LHCN-M2 (cell line): ENCODE results near the gene ASCC2. TPM values are rescaled to one million over a fixed set of nuclear protein-coding genes. Genes with fewer than 3 reads are reported as not detected.
"Not testable (repeated sequence)": the region's sequence is repeated elsewhere in the genome, so short reads cannot be mapped to it uniquely, and the experiment has no call there.

Experiments used
- DNase-seq: peaks from one replicate; pipeline ENCODE4 v3.0.0-alpha.2; 2012; ENCODE audit warnings: low read depth
- polyA plus RNA-seq: library from polyadenylated mRNA; unstranded; fragments of >200 nt; gene quantifications from one replicate; pipeline ENCODE4 v1.2.1, GENCODE V29; 2012; ENCODE audit warnings: missing spikeins
- total RNA-seq: library from RNA; depleted of rRNA; stranded (reverse); fragments of >200 nt; gene quantifications from 2 replicates; pipeline ENCODE4 v1.2.3, GENCODE V29; 2014; rRNA removed

Gene ASCC2
- 36.0 and 36.9 TPM in 2 replicates for total RNA-seq
- 54.4 TPM for polyA plus RNA-seq

GRCh38 chr22:29837741-29838598, at the start of gene ASCC2:
Gene ASCC2, minus strand, starts transcription at chr22:29838274. Its CDS starts 5,949 bp downstream, at chr22:29832325.
- DNase-seq = peak; percentile 95

DNA sequence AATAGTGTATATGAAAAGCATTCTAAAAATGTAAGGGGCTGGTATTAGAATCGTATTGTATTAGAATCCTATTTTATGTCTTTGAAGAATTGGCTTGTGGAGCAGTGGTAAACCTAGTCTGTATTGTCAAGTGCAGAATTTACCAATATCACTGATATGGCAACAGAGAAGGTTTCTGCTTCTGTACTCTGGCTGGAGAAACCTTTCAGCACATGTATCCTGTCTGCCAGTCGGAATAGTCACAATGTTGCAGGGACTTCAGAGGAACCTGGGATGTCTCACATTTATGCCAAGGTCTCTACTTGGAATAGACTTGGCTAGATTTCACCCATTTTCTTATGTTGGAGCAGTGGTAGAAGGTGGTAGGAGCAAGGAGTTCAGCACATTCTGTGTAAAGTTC, 49.3 kb upstream of the ASCC2 start:
- DNase-seq = no peak

DNA sequence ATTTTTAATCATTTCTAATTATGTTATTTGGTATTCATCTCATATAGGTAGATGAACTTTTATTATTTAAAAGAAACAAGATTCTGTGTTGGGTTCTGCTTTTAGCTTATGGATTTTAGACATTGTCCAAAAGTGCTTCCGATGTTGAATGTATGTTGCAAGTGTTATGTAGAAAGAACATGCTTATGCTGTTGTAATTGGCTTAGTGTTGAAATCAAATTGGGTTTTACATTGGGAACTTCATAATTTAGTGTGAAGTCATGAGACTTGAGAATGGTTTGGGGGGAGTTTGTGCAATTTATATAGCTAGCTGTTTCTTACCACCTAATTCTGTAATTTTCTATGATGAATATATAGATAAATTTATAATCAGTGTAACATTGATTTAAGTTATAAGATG, 48.5 kb upstream of the ASCC2 start:
- no peak for DNase-seq

- no peak for DNase-seq
These were observed 47.5 kb upstream of the ASCC2 start for GRCh38 chr22:29885610-29886009.

DNA sequence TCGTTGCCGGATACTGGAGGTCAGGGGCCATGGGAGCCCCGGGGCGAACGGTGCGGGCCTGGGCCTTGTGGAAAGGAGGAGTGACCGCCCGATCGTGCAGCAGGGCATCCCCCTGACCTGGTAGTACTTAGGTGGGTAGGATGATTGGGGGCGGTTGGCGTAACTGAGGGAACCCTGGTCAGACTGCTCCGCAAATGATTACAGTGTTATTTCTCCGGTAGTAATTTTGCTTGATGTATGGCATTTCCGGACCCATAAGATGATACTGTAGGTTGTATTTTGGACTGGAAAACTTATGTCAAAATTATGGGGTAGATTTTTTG, 45.7 kb upstream of the ASCC2 start:
- DNase-seq = no peak

GRCh38 chr22:29883045-29883774, 45.1 kb upstream of the ASCC2 start, which contains the start of gene MTMR3:
Gene MTMR3, plus strand, starts transcription at chr22:29883174. Its CDS starts 87,886 bp downstream, at chr22:29971060.
- peak; percentile 87 for DNase-seq

- no peak for DNase-seq
These were observed 44.6 kb upstream of the ASCC2 start for GRCh38 chr22:29882716-29883044.

DNA sequence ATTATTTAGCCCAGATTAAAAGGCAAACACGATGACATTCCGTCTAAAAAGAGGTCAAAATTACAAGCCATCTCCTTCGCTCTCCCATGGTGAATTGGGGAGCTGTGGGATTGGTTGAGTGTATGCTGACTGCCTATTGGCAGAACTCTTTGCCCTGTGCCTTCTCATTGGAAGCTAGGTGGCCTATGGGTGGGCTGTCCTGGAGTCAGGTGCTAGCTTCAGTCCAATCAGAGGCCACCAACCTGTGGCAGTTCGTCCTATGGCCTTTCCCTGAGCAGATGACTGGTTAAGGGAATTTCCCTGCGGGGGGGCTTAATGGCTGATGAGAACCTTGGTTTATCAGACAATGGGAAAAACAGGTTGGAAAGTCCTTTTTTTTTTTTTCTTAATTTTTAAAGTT, 41.7 kb upstream of the ASCC2 start:
- peak; percentile 10 for DNase-seq

DNA sequence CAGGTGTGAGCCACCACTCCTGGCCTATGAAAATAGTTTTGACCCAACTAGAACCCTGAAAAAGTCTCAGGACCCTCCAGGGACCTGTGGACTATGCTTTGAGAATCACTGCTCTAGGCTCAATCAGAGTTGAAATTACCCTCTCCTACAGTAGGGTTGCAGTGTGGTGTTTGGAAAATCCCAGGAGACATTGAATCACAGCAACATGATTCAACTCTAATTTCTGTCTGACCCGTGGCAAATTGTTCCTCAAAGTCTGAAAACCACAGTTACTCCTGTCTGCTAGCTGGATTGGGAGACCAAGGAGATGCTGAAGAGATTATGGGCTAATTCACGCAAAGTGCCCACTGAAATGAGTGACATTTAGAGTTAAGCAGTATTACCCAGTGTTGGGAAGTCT, 39.5 kb upstream of the ASCC2 start:
- peak; percentile 81 for DNase-seq

- DNase-seq = peak; percentile 30
These were observed 35.9 kb upstream of the ASCC2 start for GRCh38 chr22:29873943-29874342.

GRCh38 chr22:29872989-29873388, 34.9 kb upstream of the ASCC2 start:
- no peak for DNase-seq

GRCh38 chr22:29872144-29872893, 34.2 kb upstream of the ASCC2 start:
- DNase-seq = no peak

DNA sequence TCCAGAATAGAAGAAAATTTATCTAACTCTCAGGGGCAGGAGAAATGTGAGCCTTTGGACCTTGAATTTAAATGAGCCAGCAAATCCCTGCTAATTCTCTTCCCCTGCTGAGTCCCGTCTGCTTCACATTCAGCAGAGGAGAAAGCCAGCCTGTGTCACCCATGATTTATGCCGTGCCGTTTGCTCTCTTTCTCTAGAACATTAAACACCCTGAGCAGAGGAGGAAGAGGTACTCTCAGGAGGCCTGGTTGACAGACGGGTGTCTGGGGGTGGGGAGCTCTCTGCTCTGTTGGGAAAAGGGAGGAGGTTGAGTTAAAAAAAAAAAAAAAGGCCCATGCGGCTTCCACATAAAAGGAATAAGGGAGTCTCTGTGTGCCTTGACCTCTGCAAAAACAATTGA, 33.6 kb upstream of the ASCC2 start:
- DNase-seq = no peak

DNA sequence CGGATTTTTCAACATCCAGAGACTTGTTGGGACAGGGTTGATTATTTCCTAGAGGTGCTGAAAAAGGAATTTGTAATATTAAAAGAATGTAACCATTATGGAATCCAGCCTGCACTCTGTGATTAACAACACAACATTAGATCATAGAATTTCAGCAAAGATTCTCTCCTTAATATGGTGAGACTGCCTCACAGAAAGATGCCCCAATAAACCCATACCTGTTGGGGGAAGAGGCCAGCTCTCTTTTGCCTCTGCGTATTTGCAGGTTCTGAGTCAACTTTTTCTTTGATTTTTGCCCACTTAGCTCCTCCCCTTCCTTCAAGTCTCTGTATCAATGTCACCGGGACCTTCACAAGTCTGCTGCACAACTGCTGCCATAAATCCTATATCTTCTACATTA, 32.5 kb upstream of the ASCC2 start:
- DNase-seq = no peak

- no peak for DNase-seq
These were observed 29.8 kb upstream of the ASCC2 start for GRCh38 chr22:29867851-29868250.

DNA sequence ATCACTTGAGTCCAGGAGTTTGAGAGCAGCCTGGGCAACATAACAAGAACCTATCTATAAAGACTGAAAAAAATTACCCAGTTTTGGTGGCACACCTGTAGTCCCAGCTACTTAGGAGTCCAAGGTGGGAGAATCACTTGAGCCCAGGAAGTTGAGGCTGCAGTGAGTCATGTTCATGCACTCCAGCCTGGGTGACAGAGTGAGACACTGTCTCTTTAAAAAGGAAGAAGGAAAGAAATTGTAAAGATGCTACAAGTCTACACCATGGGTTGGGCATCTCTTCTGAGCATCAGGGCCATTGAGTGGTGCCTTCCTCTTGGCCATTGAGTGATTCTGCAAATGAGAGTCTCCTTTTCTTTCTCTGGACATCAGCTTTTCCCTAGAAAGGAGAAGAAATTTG, 29.2 kb upstream of the ASCC2 start:
- no peak for DNase-seq

- DNase-seq = not testable (repeated sequence)
These were observed 27.5 kb upstream of the ASCC2 start for GRCh38 chr22:29865572-29865971.

GRCh38 chr22:29861672-29862297, 23.7 kb upstream of the ASCC2 start:
- DNase-seq = no peak

DNA sequence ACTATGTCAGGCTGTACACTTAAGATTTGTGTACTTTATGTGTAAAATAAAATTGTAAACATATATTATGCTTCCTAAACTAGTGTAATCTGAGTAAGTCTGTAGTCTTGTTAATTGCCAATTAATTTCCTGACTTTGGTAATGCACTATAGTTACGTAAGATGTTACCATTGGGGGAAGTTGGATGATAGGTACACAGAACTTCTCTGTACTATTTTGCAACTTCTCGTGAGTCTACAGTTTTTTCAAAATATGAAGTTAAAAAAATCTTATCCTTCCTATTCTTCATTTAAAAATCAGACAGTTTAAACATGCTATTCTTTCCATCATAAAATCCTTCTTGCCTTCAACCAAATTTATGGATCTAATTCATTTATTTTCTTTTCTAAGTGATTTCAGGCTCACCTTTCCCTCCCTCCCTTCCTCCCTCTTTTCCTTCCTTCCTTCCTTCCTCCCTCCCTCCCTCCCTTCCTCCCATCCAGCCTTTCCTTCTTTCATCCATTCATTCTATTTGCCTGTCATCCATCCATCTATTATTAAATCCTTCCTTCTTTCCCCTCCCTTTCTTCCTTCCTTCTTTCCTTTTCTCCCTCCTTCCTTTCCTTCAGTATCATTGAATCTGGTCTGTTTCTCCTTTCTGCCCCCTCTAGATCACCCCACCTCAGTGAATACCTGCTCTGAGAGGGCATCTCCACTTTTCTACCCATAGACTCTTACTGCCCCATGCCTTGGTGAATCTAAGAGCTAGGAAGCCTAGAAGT, 22.1 kb upstream of the ASCC2 start:
- no peak for DNase-seq

DNA sequence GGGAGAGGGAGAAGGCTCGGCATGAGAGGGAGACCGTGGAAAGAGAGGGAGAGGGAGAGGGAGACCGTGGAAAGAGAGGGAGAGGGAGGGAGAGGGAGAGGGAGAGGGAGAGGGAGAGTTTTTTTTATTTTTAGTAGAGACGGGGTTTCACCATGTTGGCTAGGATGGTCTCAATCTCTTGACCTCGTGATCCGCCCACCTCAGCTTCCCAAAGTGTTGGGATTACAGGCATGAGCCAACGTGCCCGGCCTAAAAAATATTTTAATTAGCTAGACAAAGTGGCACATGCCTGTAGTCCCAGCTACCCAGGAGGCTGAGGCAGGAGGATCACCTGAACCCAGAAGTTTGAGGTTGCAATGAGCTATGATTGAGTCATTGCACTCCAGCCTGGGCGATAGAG, 21.0 kb upstream of the ASCC2 start:
- not testable (repeated sequence) for DNase-seq

DNA sequence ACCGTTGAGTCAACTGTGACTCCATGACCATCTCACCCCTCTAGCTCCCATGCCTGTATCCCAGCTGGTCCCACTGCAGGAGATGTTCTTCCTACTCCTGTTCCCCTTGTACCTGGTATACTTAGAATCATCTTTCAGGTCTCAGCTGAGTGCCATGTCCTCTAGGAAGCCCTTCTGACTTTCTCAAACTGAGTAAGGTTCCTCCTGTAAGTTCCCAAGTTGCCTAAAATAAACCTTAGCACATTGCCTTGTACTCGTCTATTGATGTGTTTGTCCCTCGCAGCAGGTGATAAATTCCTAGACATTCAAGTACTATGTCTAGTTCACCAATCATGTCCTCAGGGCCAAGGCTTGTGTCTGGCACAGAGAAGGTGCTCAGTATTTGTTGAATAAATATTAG, 18.4 kb upstream of the ASCC2 start:
- no peak for DNase-seq
